HCEC 1CT (cell line): ENCODE measurements around the gene SUPT4H1.

Experiments used
- DNase-seq: peaks from one replicate; pipeline ENCODE4 v3.0.0-alpha.2; 2017

SUPT4H1 gene

GRCh38 chr17:58380207-58381123, 28.5 kb upstream of the SUPT4H1 start:
- no peak for DNase-seq

- no peak for DNase-seq
Observed at GRCh38 chr17:58379511-58379824, 27.5 kb upstream of the SUPT4H1 start.

GRCh38 chr17:58378733-58379510, 26.9 kb upstream of the SUPT4H1 start:
- no peak for DNase-seq

GRCh38 chr17:58377661-58378060, 25.7 kb upstream of the SUPT4H1 start:
- no peak for DNase-seq

GRCh38 chr17:58377093-58377601, 25.1 kb upstream of the SUPT4H1 start:
- no peak for DNase-seq

- no peak for DNase-seq
Observed at GRCh38 chr17:58376472-58377000, 24.5 kb upstream of the SUPT4H1 start.

GRCh38 chr17:58375811-58376210, 23.8 kb upstream of the SUPT4H1 start:
- DNase-seq: no peak

GRCh38 chr17:58375256-58375655, 23.3 kb upstream of the SUPT4H1 start:
- DNase-seq: no peak

GRCh38 chr17:58373923-58374322, 21.9 kb upstream of the SUPT4H1 start:
- no peak for DNase-seq

GRCh38 chr17:58373003-58373402, 21.0 kb upstream of the SUPT4H1 start:
- no peak for DNase-seq

GRCh38 chr17:58371300-58371950, 19.4 kb upstream of the SUPT4H1 start:
- no peak for DNase-seq

GRCh38 chr17:58370716-58371115, 18.7 kb upstream of the SUPT4H1 start:
- DNase-seq: no peak

- DNase-seq: no peak
Observed at GRCh38 chr17:58370309-58370708, 18.3 kb upstream of the SUPT4H1 start.

GRCh38 chr17:58369214-58370031, 17.4 kb upstream of the SUPT4H1 start:
- DNase-seq: no peak

- no peak for DNase-seq
Observed at GRCh38 chr17:58368860-58369213, 16.8 kb upstream of the SUPT4H1 start.

- no peak for DNase-seq
Observed at GRCh38 chr17:58367461-58367860, 15.5 kb upstream of the SUPT4H1 start.

GRCh38 chr17:58365980-58366595, 14.1 kb upstream of the SUPT4H1 start:
- DNase-seq: no peak

- DNase-seq: no peak
Observed at GRCh38 chr17:58365185-58365979, 13.4 kb upstream of the SUPT4H1 start.

GRCh38 chr17:58364270-58364942, 12.4 kb upstream of the SUPT4H1 start:
- no peak for DNase-seq

- DNase-seq: no peak
Observed at GRCh38 chr17:58363457-58364185, 11.6 kb upstream of the SUPT4H1 start.
